HepG2 (cell line): Measurements from ENCODE around the gene UBAC1. TPM values are rescaled to one million over a fixed set of nuclear protein-coding genes. Genes with fewer than 3 reads are reported as not detected.

Experiments used
- AGO1 ChIP-seq: fragments of 200-400 bp; formaldehyde crosslinking; IDR thresholded peaks from 2 replicates; pipeline ENCODE4 v1.6.1; 2017; ENCODE audit warnings: mild to moderate bottlenecking, low read depth, low read length, moderate library complexity; ENCODE audit not compliant: poor library complexity, severe bottlenecking
- BCLAF1 ChIP-seq: fragments of 450-650 bp; IDR thresholded peaks from 2 replicates; pipeline ENCODE4 v1.6.1; 2017; ENCODE audit warnings: mild to moderate bottlenecking
- DMAP1 ChIP-seq: IDR thresholded peaks from 2 replicates; pipeline ENCODE4 v1.6.1; 2016
- FOXA1 ChIP-seq, 2 experiments: fragments of 450-650 bp in 1 of 2; sonication (generic) in 1 of 2; formaldehyde crosslinking in 1 of 2; IDR thresholded peaks; 2 replicates each; pipeline versions ENCODE4 v1.4.0 to v1.6.1; 2016 to 2020; ENCODE audit warnings: missing genetic modification reagents in 1 of 2
- HNRNPL ChIP-seq: fragments of 200-400 bp; formaldehyde crosslinking; IDR thresholded peaks from 2 replicates; pipeline ENCODE4 v1.6.1; 2017; ENCODE audit warnings: mild to moderate bottlenecking, low read depth, low read length
- IRF2 ChIP-seq: IDR thresholded peaks from 2 replicates; pipeline ENCODE4 v1.6.1; 2018; ENCODE audit warnings: missing genetic modification reagents, missing compliant biosample characterization
- SNAPC2 ChIP-seq: sonication (generic); formaldehyde crosslinking; IDR thresholded peaks from 2 replicates; pipeline ENCODE4 v1.8.1; 2022; ENCODE audit warnings: mild to moderate bottlenecking, missing genetic modification reagents
- SOX5 ChIP-seq: IDR thresholded peaks from 2 replicates; pipeline ENCODE4 v1.6.1; 2016; ENCODE audit warnings: borderline replicate concordance
- TBL1XR1 ChIP-seq: fragments of 150-350 bp; IDR thresholded peaks from 2 replicates; pipeline ENCODE4 v1.6.1; 2014; ENCODE audit warnings: borderline replicate concordance, low read length; ENCODE audit not compliant: partially characterized antibody
- TGIF2 ChIP-seq: IDR thresholded peaks from 2 replicates; pipeline ENCODE4 v1.6.1; 2016; ENCODE audit warnings: control low read depth, missing compliant biosample characterization
- THAP11 ChIP-seq: IDR thresholded peaks from 2 replicates; pipeline ENCODE4 v1.6.1; 2016; ENCODE audit warnings: missing biosample characterization, missing genetic modification reagents
- ZBTB20 ChIP-seq: sonication (generic); formaldehyde crosslinking; IDR thresholded peaks from 2 replicates; pipeline ENCODE4 v1.8.1; 2023; ENCODE audit warnings: missing genetic modification reagents, low read depth, mild to moderate bottlenecking, borderline replicate concordance
- ZNF138 ChIP-seq: sonication (generic); formaldehyde crosslinking; IDR thresholded peaks from 2 replicates; pipeline ENCODE4 v1.5.0; 2020; ENCODE audit warnings: mild to moderate bottlenecking, low read depth, missing genetic modification reagents
- ZNF160 ChIP-seq: sonication (generic); formaldehyde crosslinking; IDR thresholded peaks from 2 replicates; pipeline ENCODE4 v1.8.0; 2022; ENCODE audit warnings: mild to moderate bottlenecking, inconsistent platforms, missing genetic modification reagents
- ZNF275 ChIP-seq: sonication (generic); formaldehyde crosslinking; IDR thresholded peaks from 2 replicates; pipeline ENCODE4 v1.8.0; 2022; ENCODE audit warnings: missing genetic modification reagents, mild to moderate bottlenecking, inconsistent platforms, borderline replicate concordance
- ZNF569 ChIP-seq: sonication (generic); formaldehyde crosslinking; IDR thresholded peaks from 2 replicates; pipeline ENCODE4 v1.5.0; 2020; ENCODE audit warnings: mild to moderate bottlenecking, missing genetic modification reagents, moderate library complexity, borderline replicate concordance
- ZNF878 ChIP-seq: sonication (generic); formaldehyde crosslinking; IDR thresholded peaks from 2 replicates; pipeline ENCODE4 v1.8.1; 2023; ENCODE audit warnings: mild to moderate bottlenecking, missing genetic modification reagents, moderate library complexity
- polyA plus RNA-seq, 8 experiments: library from polyadenylated mRNA; depleted of rRNA in 3 of 8; stranded (reverse) in 7 of 8; unstranded in 1 of 8; fragments of >200 nt; fragmentation: Illumina TruSeq in 4 of 8; extraction: Trizol in 4 of 8; gene quantifications; 2 replicates each; pipeline versions ENCODE4 v1.2.1 to v1.2.3, GENCODE V29; 2011 to 2016; ENCODE audit warnings: low read depth in 4 of 8, missing spikeins in 1 of 8, mixed read lengths in 1 of 8; ENCODE audit not compliant: insufficient read depth in 1 of 8
- total RNA-seq, 5 experiments: library from RNA; depleted of rRNA; stranded (reverse); fragments of >200 nt; fragmentation: Illumina TruSeq; extraction: Trizol; gene quantifications; 2 replicates each; pipeline ENCODE4 v1.2.3, GENCODE V29; 2016; ENCODE audit warnings: low read depth in 1 of 5
- TF ChIP-seq, protein P1 (sequence below): sonication (generic); formaldehyde crosslinking; IDR thresholded peaks from 2 replicates; pipeline ENCODE4 v1.9.0; 2021; ENCODE audit warnings: missing genetic modification reagents, borderline replicate concordance
- TF ChIP-seq, protein P2 (sequence below): sonication (generic); formaldehyde crosslinking; IDR thresholded peaks from 2 replicates; pipeline ENCODE4 v1.8.0; 2022; ENCODE audit warnings: low read depth, missing genetic modification reagents

UBAC1 gene
- total and polyA plus RNA-seq, 2 of the 13 experiments (the other 11 are each of a cell fraction or from before 2014, with no cell fraction given) = 32.2 to 34.1 TPM

DNA sequence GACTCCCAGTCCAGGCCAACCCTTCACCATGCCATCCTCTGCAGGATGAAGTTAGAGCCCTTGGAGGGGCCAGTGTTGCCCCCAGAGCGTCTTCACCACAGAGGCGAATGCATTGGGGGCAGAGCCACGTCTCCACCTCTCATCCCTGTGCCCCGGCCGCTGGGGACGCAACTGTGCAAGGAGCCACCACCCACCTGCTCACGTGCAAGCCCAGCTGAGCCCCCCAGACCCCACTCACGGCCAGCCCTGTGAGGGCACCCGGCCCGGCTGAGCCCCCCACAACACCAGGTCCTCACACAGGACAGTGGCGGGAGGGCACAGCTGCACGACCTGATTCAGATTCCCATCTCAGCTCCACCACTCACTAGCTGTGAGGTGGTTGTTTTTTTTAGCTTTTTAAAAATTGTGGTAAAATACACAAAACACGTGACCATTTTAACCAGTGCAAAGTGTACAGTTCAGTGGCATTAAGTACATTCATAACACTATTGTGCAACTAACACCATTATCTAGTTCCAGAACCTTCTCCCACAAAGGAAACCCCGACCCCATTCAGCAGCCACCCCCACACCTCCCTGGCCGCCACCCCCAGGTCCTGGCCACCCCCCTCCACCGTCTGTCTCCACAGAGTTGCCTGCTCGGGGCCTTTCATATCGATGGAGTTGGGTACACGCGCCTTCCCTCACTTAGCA, 33.5 kb upstream of the UBAC1 start (continued):
- TF ChIP-seq, protein P1, sequence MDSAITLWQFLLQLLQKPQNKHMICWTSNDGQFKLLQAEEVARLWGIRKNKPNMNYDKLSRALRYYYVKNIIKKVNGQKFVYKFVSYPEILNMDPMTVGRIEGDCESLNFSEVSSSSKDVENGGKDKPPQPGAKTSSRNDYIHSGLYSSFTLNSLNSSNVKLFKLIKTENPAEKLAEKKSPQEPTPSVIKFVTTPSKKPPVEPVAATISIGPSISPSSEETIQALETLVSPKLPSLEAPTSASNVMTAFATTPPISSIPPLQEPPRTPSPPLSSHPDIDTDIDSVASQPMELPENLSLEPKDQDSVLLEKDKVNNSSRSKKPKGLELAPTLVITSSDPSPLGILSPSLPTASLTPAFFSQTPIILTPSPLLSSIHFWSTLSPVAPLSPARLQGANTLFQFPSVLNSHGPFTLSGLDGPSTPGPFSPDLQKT (CRISPR knock-in tag) = no peak
- TF ChIP-seq SNAPC2 (CRISPR knock-in tag) (no peak; the same call in 1 of the 2 replicates), IRF2 (no peak; the same call in 1 of the 2 replicates), FOXA1 (IDR thresholded peaks at IDR 0.05) (no peak), FOXA1 (CRISPR knock-in tag; IDR thresholded peaks at IDR 0.05) (no peak), ZNF275 (CRISPR knock-in tag) (no peak), TGIF2 (CRISPR knock-in tag) (no peak), TBL1XR1 (no peak), ZBTB20 (CRISPR knock-in tag) (no peak), HNRNPL (0 out of 2 replicates have a peak, but pooled peaks have one; percentile 40), SOX5 (CRISPR knock-in tag) (no peak), BCLAF1 (no peak), THAP11 (CRISPR knock-in tag) (no peak), ZNF569 (CRISPR knock-in tag) (no peak), DMAP1 (CRISPR knock-in tag) (peak; percentile 26; the same call in 1 of the 2 replicates), ZNF138 (CRISPR knock-in tag) (no peak), AGO1 (no peak), ZNF160 (CRISPR knock-in tag) (no peak), ZNF878 (CRISPR knock-in tag) (no peak)
- TF ChIP-seq, protein P2, sequence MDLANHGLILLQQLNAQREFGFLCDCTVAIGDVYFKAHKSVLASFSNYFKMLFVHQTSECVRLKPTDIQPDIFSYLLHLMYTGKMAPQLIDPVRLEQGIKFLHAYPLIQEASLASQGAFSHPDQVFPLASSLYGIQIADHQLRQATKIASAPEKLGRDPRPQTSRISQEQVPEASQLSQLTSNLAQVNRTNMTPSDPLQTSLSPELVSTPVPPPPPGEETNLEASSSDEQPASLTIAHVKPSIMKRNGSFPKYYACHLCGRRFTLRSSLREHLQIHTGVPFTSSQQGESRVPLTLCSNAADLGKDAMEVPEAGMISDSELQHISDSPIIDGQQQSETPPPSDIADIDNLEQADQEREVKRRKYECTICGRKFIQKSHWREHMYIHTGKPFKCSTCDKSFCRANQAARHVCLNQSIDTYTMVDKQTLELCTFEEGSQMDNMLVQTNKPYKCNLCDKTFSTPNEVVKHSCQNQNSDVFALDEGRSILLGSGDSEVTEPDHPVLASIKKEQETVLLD = no peak
